ENCODE measurements around the gene ARFIP2.

The ARFIP2 gene

GRCh38 chr11:6440906-6441358 lies 40.2 kb downstream of the ARFIP2 start, which contains the start of gene HPX:
Gene HPX, minus strand, starts transcription at chr11:6440987. Its CDS starts 24 bp downstream, at chr11:6440963.
- DNase-seq, result no peak

DNA sequence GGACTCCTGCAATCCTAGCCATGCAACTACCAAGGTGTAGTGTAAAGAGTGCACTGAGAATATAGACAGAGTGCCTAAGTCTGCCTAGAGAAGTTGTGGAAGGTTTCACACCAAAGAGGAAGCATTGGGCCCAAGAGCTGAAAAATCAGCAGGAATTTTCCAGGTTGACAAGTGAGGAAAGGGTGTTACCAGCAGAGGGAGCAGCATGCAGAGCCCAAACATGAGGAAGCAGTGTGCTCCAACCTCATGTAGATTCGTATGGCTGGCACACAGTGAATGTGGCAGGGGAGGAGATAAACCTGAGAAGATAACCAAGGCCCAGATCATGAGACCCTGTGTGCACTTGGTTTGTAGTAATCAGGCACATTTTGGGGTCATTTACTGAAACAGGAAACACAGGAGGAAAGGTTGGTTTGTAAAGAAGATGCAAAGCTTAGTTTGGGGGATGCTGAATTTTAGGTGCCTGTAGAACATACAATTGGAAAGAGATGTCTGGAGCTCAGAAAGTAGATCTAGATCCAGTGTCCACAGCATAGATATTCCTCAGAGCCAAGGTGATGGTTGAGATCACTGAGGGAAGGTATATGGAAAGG lies 42.1 kb downstream of the ARFIP2 start:
- no peak for DNase-seq

DNA sequence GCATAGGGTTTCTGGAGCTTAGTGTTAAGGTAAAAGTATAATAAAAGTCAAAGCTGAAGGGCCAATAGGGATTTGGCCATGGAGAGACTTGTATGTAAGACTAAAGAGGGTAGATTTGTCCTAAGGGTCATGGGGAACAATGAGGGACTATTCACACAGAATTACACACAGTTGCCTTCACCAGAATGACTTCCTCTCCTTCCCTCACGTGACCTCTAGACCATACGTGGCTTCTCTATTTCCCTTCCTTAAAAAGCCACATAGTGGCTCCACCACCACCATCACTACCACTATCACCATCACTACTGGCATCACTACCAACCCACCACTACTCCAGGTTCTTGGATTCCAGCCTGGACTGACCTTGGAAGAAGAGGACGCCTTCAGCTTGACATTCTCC lies 43.1 kb downstream of the ARFIP2 start:
- no peak for DNase-seq

- no peak for DNase-seq
Observed at GRCh38 chr11:6437423-6437822, 43.7 kb downstream of the ARFIP2 start.

- DNase-seq, result no peak
Observed at GRCh38 chr11:6433998-6434660, 47.0 kb downstream of the ARFIP2 start.

GRCh38 chr11:6431861-6432260 lies 49.3 kb downstream of the ARFIP2 start:
- DNase-seq, result no peak

DNA sequence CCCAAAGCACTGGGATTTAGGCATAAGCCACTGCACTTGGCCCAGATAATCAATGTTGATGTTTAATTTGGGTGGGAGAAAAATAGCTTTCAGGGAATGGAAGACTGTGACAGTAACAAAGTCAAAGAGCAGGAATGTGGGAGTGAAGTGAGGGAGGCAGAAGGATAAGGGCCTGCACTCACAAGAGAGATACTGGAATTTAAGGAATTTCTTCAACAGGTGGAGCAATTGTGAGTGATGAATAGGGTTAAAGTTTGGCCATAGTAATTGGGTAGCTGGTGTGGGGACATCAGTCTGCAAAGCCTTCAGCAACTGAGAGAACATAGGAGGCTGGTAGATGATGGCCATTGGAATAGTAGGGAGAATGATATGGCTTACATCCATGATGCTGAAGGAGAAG lies 53.6 kb downstream of the ARFIP2 start:
- no peak for DNase-seq

All from activated naive CD4-positive, alpha-beta T cell treated with anti-CD3 and anti-CD28 coated beads, Interleukin-2, amount 50 U/mL, for 16 hours (primary cell).